HL-60/S4 (cell line): Measurements from ENCODE around the gene NDRG3.

ENCODE experiments used
- in situ Hi-C: fragments of 300-500 bp; cut with MboI; formaldehyde crosslinking; loops from 2 replicates; pipeline ENCODE4 v1.14.3; 2022; ENCODE audit warnings: low sequenced_read_pairs

NDRG3 gene

GRCh38 chr20:36745927-36746659, at the start of gene NDRG3:
Gene NDRG3 (minus strand): TSS chr20:36746090. CDS start chr20:36721735, 24,355 bp downstream.
- in situ Hi-C loops: no loop called here

GRCh38 chr20:36794116-36794474, 48.2 kb upstream of the NDRG3 start:
- in situ Hi-C loops: no loop called here

- in situ Hi-C loops: no loop called here
Observed at GRCh38 chr20:36793294-36794115, 47.6 kb upstream of the NDRG3 start.

- in situ Hi-C loops: no loop called here
Observed at GRCh38 chr20:36792422-36792821, 46.5 kb upstream of the NDRG3 start.

GRCh38 chr20:36791862-36792261, 46.0 kb upstream of the NDRG3 start:
- in situ Hi-C loops: no loop called here

- in situ Hi-C loops: no loop called here
Observed at GRCh38 chr20:36786663-36787062, 40.8 kb upstream of the NDRG3 start.

GRCh38 chr20:36786246-36786645, 40.4 kb upstream of the NDRG3 start:
- in situ Hi-C loops: no loop called here

GRCh38 chr20:36785308-36785707, 39.4 kb upstream of the NDRG3 start:
- in situ Hi-C loops: no loop called here

GRCh38 chr20:36784900-36785299, 39.0 kb upstream of the NDRG3 start:
- in situ Hi-C loops: no loop called here

GRCh38 chr20:36784116-36784515, 38.2 kb upstream of the NDRG3 start:
- in situ Hi-C loops: no loop called here

GRCh38 chr20:36779656-36780025, 33.8 kb upstream of the NDRG3 start:
- in situ Hi-C loops: no loop called here

GRCh38 chr20:36778831-36779655, 33.2 kb upstream of the NDRG3 start:
- in situ Hi-C loops: no loop called here

- in situ Hi-C loops: no loop called here
Observed at GRCh38 chr20:36777576-36777975, 31.7 kb upstream of the NDRG3 start.

- in situ Hi-C loops: no loop called here
Observed at GRCh38 chr20:36777167-36777566, 31.3 kb upstream of the NDRG3 start.

GRCh38 chr20:36775826-36776225, 29.9 kb upstream of the NDRG3 start:
- in situ Hi-C loops: no loop called here

GRCh38 chr20:36775196-36775595, 29.3 kb upstream of the NDRG3 start:
- in situ Hi-C loops: no loop called here

GRCh38 chr20:36773597-36774390, 27.9 kb upstream of the NDRG3 start, which contains the start of gene DSN1:
Gene DSN1 (minus strand): TSS chr20:36773763. CDS start chr20:36771458, 2,305 bp downstream.
- in situ Hi-C loops: no loop called here

- in situ Hi-C loops: no loop called here
Observed at GRCh38 chr20:36773107-36773596, 27.3 kb upstream of the NDRG3 start.

- in situ Hi-C loops: no loop called here
Observed at GRCh38 chr20:36770680-36771079, 24.8 kb upstream of the NDRG3 start.

- in situ Hi-C loops: no loop called here
Observed at GRCh38 chr20:36768768-36769430, 23.0 kb upstream of the NDRG3 start.
